IPS-20b (cell line): ENCODE data around the gene CLDN25.
"Not testable (repeated sequence)": the region's sequence is repeated elsewhere in the genome, so short reads cannot be mapped to it uniquely, and the experiment has no call there.

Experiments
- H3K27ac ChIP-seq: one replicate; pipeline ENCODE4 v1.5.1; 2013; ENCODE audit warnings: low read length
- H3K27me3 ChIP-seq: 2 replicates; pipeline ENCODE4 v1.6.1; 2013; ENCODE audit warnings: mild to moderate bottlenecking, low read length, inconsistent platforms; ENCODE audit not compliant: insufficient read depth
- H3K36me3 ChIP-seq: 2 replicates; pipeline ENCODE4 v1.6.1; 2013; ENCODE audit warnings: low read depth, mild to moderate bottlenecking, inconsistent platforms, low read length, moderate library complexity; ENCODE audit not compliant: insufficient read depth
- H3K4me1 ChIP-seq: 2 replicates; pipeline ENCODE4 v1.6.1; 2013; ENCODE audit warnings: mild to moderate bottlenecking, control low read depth, inconsistent platforms, low read length, moderate library complexity; ENCODE audit not compliant: insufficient read depth
- H3K4me3 ChIP-seq: 2 replicates; pipeline ENCODE4 v1.5.1; 2013; ENCODE audit warnings: mild to moderate bottlenecking, low read length, inconsistent platforms
- H3K9ac ChIP-seq: 2 replicates; pipeline ENCODE4 v1.6.1; 2013; ENCODE audit warnings: low read depth, mild to moderate bottlenecking, inconsistent platforms, low read length, moderate library complexity
- H3K9me3 ChIP-seq: 2 replicates; pipeline ENCODE4 v1.6.1; 2013; ENCODE audit warnings: mild to moderate bottlenecking, low read depth, low read length, inconsistent platforms; ENCODE audit not compliant: insufficient read depth

The CLDN25 gene

DNA sequence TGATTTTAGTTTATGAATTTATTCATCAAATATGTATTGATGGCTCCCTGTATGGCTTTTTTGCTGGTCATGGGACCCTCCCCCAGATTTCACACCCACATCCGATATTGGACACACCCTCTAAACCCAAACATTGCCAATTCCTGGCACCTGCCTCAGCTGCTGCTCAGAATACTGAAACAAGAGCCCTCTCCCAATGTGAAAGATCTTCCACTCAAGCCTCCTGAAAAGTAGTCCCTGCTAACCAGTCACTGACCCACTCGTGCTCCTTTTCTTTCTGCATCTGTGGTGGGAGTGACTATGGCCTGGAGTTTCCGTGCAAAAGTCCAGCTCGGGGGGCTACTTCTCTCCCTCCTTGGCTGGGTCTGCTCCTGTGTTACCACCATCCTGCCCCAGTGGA lies at the start of gene CLDN25:
TSS of gene CLDN25 (plus strand) at position 301 of the 400 bp plus-strand sequence. CDS start at position 301, 0 bp downstream.
- Histone ChIP-seq H3K27me3 (peaks cover 11% of the 10 kb centered on the region; the same call in 1 of the 2 replicates), H3K36me3 (no peaks in the 10 kb centered on the region), H3K9ac (no peak within 1 kb of the TSS), H3K9me3 (no peaks in the 10 kb centered on the region), H3K4me1 (no peaks in the 10 kb centered on the region), H3K27ac (no peak within 1 kb of the TSS), H3K4me3 (no peak within 1 kb of the TSS)

DNA sequence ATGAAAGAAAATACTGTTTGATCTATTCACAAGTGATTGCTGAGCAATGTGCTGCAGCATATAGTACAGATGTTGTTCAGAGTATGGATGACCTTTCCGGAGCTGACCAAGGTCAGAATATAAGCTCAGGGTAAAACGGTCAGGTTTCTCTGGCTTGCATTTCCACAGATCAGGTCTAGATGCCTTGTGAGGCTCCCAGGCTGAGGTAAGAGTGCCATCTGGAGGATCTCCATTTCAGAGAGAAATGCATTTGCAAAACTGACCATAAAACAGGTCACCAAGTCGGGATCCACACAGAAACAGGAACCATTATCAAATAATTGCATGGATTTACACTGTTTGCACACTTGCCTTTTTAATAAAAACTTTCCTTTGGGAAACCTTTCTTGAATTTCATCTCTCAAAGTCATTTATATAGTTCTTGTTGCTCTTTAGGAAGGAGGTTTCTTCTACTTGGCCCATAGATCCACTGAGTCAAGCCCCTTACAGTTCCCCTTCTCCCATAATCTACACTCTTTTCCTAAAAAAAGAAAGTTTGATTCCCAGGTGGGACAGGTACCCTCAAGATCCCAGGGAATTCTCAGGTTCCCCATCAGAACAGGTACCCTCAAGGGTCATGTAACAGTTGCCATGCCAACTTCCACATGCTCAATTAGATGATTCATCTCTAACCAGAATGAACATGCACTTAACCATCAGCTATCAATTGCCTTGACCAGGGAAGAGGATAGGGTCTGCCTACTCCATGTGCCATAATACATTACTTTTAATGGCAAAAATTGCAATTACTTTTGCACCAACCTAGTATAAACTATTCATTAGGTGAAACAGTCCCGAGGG lies 48.5 kb upstream of the CLDN25 start:
- Histone ChIP-seq H3K27ac (no peak overlapping the region), H3K9me3 (no peaks in the 10 kb centered on the region), H3K36me3 (peaks cover 33% of the 10 kb centered on the region), H3K27me3 (no peaks in the 10 kb centered on the region), H3K4me3 (no peak overlapping the region), H3K4me1 (no peaks in the 10 kb centered on the region), H3K9ac (no peak overlapping the region)

DNA sequence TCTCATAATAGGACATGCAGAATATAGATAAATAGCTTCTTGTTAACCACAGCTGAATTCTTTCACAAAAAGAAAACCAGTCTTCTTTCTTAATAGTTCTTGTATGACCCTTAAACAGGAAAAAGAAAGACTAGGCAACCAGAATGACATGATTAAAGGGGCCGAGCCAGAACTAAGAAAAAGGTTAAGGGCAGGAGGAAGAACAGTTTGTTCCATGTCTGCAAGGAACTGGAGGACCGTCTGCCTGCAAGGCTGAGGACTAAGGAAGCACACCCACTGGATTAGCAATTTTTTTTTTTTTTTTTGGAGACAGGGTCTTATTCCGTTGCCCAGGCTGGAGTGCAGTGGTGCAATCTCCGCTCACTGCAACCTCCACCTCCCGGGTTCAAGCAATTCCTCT lies 47.5 kb upstream of the CLDN25 start:
- H3K9me3 ChIP-seq = no peaks in the 10 kb centered on the region
- H3K27me3 ChIP-seq = no peaks in the 10 kb centered on the region
- H3K4me1 ChIP-seq = no peaks in the 10 kb centered on the region
- no peak overlapping the region for H3K9ac ChIP-seq
- peaks cover 43% of the 10 kb centered on the region for H3K36me3 ChIP-seq
- no peak overlapping the region for H3K4me3 ChIP-seq
- H3K27ac ChIP-seq = no peak overlapping the region

DNA sequence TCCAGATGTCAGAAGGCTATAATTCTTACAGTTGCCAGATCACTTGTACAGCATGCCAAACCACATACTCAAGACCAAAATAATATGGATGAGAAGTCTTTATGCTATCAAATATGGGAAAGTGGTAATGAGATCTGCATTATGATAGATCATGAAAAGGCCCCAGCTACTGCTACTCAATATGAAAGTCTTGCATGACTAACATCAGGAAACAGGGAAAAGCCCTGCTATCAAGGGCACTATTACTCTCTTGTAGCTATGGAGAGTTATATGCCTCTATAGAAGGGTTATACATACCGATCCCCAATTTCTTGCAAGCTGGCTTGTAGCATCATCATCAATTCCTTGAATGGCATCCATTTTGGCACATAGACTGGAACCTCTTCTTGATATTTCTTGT lies 43.3 kb upstream of the CLDN25 start:
- H3K4me1 ChIP-seq = no peaks in the 10 kb centered on the region
- H3K4me3 ChIP-seq = no peak overlapping the region
- no peaks in the 10 kb centered on the region for H3K9me3 ChIP-seq
- no peak overlapping the region for H3K9ac ChIP-seq
- peaks cover 84% of the 10 kb centered on the region for H3K36me3 ChIP-seq
- H3K27ac ChIP-seq = no peak overlapping the region
- no peaks in the 10 kb centered on the region for H3K27me3 ChIP-seq

DNA sequence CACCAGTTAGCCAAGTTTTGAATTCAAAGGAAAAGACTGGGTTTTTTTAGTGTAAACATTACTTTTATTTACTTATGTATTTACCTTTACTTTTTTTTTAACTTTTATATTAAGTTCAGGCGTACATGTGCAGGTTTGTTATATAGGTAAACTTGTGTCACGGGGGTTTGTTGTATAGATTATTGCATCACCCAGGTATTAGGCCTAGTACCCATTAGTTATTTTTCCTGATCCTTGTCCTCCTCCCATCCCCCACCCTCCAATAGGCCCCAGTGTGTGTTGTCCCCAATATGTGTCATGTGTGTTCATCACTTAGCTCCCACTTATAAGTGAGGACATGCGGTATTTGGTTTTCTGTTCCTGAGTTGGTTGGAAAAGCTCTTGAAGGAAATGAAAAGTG lies 26.7 kb upstream of the CLDN25 start:
- no peak overlapping the region for H3K9ac ChIP-seq
- no peak overlapping the region for H3K27ac ChIP-seq
- no peak overlapping the region for H3K4me3 ChIP-seq
- H3K27me3 ChIP-seq = no peaks in the 10 kb centered on the region
- H3K4me1 ChIP-seq = no peaks in the 10 kb centered on the region
- no peaks in the 10 kb centered on the region for H3K9me3 ChIP-seq
- peaks cover 62% of the 10 kb centered on the region for H3K36me3 ChIP-seq

DNA sequence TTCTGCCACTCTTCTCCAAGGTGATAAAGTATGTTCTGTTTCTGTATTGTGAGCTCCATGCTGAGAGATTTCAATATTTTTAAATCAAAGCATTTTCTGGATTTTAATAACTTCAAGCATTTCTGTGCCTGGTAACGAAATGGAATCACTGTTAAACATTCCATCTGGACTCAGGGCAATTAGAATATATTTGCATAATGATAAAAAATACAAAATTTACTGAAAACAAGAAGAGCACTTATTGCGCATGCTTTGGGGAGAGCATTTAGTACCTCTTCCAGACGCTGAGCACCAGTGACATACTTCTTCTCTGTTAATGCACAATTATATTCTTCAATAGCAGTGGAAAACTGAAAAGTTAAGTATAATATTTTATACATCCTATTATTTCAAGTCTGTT lies 19.4 kb upstream of the CLDN25 start:
- Histone ChIP-seq H3K9ac (no peak overlapping the region), H3K36me3 (peaks cover 58% of the 10 kb centered on the region), H3K4me1 (no peaks in the 10 kb centered on the region), H3K27me3 (no peaks in the 10 kb centered on the region), H3K27ac (no peak overlapping the region), H3K4me3 (no peak overlapping the region), H3K9me3 (no peaks in the 10 kb centered on the region)

DNA sequence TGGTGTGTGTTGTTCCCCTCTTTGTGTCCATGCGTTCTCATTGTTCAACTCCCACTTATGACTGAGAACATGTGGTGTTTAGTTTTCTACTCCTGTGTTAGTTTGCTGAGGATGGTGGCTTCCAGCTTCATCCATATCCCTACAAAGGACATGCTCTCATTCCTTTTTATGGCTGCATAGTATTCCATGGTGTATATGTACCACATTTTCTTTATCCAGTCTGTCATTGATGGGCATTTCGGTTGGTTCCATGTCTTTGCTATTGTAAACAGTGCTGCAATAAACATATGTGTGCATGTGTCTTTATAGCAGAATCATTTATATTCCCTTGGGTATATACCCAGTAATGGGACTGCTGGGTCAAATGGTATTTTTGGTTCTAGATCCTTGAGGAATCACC lies 16.6 kb upstream of the CLDN25 start:
- not testable (repeated sequence) for H3K27me3 ChIP-seq, H3K9ac ChIP-seq, H3K4me3 ChIP-seq, H3K9me3 ChIP-seq, H3K4me1 ChIP-seq, H3K27ac ChIP-seq
- peaks cover 52% of the 10 kb centered on the region for H3K36me3 ChIP-seq

DNA sequence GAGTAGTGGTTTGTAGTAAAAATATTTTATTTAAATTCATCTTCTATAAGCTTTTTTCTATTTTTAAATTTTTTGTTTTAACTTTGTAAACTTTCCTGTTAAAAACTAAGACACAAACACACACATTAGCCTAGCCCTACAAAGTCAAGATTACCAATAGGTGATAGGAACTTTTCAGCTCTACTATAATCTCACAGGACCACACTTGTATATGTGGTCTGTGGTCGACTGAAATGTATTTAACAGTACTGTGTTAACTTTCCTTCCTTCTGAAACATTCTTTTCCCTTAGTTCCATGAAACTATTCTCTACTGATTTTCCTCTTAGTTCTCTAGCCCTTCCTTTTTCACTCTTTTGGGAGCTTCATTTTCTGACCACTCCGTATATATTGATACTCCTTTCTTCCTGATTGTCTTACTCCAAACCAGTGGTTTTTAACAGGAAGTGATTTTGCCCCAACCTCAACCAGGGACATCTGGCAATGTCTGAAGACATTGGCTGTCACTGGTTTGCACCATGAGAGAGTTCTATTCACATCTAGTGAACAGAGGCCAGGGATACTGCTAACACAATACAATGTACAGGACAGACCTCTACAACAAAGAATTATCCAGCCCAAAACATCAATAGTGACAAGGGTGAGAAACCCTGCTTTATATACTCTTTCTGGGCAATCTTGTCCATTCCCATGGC lies 14.9 kb upstream of the CLDN25 start:
- peaks cover 48% of the 10 kb centered on the region for H3K36me3 ChIP-seq
- H3K9ac ChIP-seq = no peak overlapping the region
- no peak overlapping the region for H3K27ac ChIP-seq
- no peaks in the 10 kb centered on the region for H3K27me3 ChIP-seq
- no peaks in the 10 kb centered on the region for H3K9me3 ChIP-seq
- H3K4me3 ChIP-seq = no peak overlapping the region
- H3K4me1 ChIP-seq = no peaks in the 10 kb centered on the region

DNA sequence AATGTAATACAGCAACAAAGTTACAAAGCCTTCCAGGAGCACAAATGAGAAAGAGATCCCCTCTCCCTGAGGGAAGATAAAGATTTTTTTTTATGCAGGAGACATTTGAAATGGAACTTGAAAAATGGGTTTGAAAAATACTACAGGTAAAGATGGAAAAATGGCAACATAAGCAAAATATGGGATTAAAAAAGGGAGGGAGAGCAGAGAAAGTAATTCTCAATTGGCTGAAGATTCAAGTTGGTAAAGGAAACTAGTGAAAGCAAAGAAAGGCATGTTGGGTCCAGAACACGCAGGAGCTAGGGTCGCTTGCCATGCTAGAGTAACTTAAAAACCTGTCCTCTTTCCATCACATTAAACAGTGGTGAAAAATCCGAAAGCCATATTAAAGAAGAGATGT lies 7.6 kb upstream of the CLDN25 start:
- no peaks in the 10 kb centered on the region for H3K9me3 ChIP-seq
- H3K9ac ChIP-seq = no peak overlapping the region
- H3K27me3 ChIP-seq = peaks cover 11% of the 10 kb centered on the region; the same call in 1 of the 2 replicates
- peak overlapping the region; percentile 85; the same call in 1 of the 2 replicates for H3K4me3 ChIP-seq
- no peak overlapping the region for H3K27ac ChIP-seq
- H3K4me1 ChIP-seq = no peaks in the 10 kb centered on the region
- H3K36me3 ChIP-seq = peaks cover 35% of the 10 kb centered on the region

DNA sequence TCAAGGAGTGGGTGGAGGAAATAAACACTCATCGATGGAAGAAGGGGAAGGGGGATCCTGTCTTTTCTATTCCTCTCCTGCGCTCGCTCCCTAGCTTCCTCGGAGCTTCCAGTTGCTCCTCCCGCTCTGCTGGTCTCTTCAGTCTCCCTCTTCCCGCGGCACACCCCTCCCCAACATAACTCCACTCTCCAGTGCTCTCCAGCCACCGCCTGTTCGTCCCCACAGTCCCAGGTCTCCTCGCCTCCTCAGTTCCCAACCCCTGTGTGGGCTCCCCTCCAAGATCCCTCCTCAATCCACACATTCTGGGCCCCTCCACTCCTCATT lies 6.5 kb upstream of the CLDN25 start:
- Histone ChIP-seq H3K27ac (peak overlapping the region; percentile 37), H3K4me3 (peak overlapping the region; percentile 85), H3K36me3 (peaks cover 24% of the 10 kb centered on the region; the same call in 1 of the 2 replicates), H3K4me1 (no peaks in the 10 kb centered on the region), H3K27me3 (peaks cover 11% of the 10 kb centered on the region; the same call in 1 of the 2 replicates), H3K9me3 (no peaks in the 10 kb centered on the region), H3K9ac (peak overlapping the region; percentile 92)

DNA sequence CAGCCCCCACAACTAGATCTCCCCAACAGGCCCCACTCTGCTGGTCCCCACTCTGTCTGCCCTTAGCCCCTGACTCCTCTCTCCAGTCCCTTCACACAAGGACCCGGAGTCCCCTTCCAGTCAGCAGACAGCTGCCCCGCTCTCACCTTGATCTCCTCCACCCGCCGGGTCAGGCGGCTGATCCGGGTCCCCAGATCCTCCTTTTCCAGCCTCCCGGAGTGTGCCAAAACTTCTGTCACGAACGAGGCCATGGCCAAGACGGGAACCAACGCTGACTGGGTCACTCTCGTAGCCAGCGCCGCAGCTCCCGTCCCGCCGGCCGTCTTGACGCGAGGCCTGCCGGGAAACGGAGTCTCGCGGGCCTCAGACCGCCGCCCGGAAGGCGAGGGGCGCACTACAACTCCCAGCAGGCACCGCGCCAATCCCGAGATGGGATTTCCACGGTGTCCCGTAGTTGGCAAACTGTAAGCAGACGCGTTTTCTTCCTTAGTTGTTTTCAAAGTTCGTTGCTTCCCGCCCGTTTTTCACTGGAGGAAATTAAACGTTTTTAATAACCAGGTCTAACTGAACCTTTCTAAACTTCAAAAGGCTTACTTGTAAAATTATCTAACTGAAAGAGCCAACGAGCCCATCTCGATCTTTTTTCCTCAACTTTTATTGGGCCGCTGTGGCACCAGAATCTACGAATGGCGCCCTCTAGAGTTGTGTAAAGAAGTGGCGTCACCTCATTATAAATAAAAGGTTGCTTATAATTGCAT lies 6.0 kb upstream of the CLDN25 start, which contains the start of gene ZW10:
TSS of gene ZW10 (minus strand) at position 277 of the 758 bp plus-strand sequence. CDS start at position 251, 26 bp downstream.
- Histone ChIP-seq H3K36me3 (peaks cover 18% of the 10 kb centered on the region; the same call in 1 of the 2 replicates), H3K4me1 (no peaks in the 10 kb centered on the region), H3K9ac (peak within 1 kb of the TSS; percentile 92), H3K9me3 (no peaks in the 10 kb centered on the region), H3K27ac (peak within 1 kb of the TSS; percentile 37), H3K4me3 (peak within 1 kb of the TSS; percentile 85), H3K27me3 (peaks cover 11% of the 10 kb centered on the region; the same call in 1 of the 2 replicates)
